HL-60/S4 (cell line): ENCODE measurements around the gene NOTCH1.
"Not testable (repeated sequence)": the region's sequence is repeated elsewhere in the genome, so short reads cannot be mapped to it uniquely, and the experiment has no call there.

Experiments
- in situ Hi-C: fragments of 300-500 bp; cut with MboI; formaldehyde crosslinking; loops from 2 replicates; pipeline ENCODE4 v1.14.3; 2022; ENCODE audit warnings: low sequenced_read_pairs

Gene NOTCH1

DNA sequence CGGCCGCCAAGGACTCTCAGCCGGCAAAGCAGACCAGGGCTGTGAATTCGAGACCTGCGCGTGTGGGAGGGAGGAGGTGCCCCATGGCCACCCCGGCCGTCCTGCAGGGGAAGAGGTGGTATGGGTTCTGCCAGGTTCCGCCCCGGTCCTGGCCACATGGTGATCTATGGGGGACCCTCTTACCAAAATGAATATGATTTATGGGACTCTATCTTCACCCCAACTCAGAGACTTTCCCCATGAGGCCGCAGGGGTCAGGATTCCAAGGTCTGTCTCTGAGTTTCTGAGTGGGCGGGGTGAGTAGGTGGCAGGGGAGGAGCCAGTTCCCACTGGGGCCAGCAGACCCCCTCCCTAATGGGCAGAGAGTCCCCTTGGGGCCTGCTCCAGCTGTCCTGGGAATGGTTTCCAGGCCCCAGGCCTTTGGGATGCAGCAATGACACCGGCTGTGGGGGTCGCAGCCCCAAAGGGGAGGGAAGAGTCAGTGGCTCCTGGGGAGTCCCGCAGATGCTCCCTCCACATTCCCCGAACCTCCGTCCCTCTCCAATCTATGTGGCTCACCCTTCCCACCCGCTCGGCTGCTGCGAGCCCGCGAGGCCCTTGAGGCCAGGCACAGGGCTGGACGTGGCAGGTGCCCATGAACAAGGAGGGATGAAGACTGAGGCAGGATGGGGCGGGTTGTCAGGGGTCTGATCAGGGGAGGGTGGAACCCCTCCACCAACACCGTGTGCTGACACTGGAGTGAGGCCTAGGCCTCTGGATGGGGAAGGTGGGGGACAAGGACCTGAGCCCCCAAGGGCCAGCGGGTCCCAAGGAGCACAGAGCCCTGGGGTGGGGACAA lies 20.1 kb upstream of the NOTCH1 start:
- in situ Hi-C loops: no loop called here

DNA sequence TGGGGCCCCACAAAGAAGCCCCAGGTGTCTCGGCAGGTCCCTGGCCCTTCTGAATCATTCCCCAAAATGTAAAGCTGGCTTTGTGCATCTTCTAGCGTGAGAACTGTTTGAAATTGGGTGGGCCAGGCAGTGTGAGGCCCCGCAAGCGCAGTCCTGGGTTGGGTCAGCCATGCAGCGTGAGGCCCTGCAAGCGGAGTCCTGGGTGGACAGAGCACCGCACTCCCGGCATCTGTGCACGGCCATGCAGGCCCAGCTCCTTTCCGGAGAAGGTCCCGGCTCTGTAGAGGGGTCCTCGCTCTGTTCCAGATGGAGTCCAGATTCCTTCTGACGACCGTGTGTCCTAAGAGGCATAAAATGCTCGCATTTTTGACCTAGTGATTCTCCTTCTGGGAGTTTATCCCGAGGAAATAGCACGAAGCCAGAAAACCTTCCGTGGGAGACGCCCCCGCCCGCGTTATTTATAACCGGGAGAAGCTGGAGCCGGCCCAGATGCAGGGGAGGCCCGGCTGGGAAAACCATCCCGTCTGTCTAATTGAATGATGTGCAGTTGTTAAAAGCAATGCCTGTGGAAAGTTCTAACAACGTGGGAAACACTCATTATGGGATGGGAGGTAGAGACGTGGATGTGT lies 19.4 kb upstream of the NOTCH1 start:
- in situ Hi-C loops: no loop called here

DNA sequence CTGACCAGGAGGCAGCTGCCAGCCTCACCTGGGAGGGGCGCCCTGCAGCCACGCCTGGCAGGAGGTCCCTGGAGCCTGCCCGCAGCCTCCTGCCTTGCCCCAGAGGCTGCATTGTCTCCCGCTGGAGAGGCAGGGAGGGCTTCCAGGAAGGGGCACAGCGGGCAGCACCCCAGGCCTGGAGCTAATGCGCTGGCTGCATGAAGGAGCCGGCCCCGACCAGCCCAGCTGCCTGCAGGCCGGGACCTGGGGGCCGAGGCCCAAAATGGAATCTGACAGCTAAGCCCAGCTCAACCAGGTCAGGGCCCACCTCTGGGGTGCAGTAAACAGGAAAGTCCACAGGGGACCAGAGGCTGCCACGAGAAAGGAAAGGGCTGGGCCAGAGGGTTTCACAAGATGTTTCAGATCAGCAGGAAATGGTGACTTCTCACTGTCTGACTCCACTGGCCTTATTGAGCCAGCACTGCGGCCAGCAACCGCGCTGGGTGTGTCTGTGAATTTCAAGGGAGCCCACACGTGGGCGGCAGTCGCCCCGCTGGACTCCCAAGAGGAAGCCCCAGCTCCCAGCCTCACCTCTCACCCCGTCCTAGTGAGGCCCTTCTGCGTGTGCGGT lies 18.6 kb upstream of the NOTCH1 start:
- in situ Hi-C loops: no loop called here

DNA sequence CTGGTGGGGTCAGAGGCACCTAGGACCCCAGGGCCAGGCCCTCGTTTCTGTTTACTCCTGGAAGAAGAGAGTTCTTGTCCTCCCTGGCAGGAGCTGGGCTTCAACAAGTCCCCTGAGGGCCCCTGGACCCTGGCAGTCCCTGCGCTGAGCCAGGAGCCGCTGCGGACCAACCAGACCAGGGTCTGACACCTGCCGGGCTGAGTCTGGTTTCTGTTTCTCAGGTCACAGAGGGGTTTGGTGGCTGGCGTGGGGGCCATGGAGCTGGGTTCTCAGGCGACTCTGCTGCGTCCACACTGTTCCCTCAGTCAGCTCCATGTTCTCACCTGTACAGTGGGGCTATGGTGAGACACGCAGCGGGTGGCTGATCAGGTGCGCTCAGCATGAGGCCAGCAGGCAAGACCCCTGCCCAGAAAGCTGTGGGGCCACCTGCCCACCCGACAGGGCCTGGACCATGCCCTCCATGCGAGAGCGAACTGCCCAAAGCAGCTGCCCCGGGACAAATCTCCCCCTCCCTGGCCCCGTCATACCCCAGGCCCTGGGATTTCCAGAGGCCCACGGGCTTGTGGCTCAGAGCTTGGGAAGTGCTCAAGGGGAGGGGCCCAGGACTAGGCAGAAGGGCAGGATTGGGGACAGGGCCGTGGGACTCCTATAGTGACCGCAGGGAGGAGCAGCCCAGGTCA lies 17.9 kb upstream of the NOTCH1 start:
- in situ Hi-C loops: no loop called here

DNA sequence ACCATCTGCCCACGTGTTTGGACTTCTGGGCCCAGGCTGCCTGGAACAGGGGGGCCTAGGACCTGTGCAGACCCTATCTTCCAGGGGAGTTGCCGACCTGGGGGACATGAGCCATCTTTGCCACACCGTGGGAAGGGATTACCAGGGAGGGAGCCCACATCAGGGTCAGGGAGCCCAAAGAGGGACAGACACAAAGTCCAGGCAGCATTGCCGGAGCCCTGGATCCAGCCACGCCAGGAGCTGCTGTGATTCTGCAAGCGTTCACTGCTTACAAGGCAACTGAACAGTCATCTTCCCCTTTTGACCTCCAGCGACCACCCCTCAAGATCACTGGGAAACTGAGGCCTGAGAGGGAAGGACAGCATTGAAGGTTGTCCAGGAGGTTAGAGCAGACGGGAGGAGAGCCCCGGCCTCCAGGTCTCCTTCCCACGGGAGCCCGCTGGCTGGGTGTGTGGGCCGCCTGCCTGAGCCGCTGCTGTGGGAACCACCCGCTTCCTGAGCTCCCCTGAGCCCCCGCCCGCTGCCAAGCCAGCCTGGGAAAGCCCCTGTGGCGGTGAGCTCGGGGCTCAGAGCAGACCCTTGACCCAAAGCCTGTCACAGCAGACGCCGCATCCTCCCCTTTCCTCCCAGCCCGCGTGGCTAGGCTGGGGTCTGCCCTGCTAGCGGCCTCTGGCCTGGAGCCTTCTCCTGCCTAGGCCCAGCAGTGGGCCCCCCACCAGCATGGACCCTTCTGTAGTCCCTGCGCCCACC lies 17.1 kb upstream of the NOTCH1 start:
- in situ Hi-C loops: no loop called here

DNA sequence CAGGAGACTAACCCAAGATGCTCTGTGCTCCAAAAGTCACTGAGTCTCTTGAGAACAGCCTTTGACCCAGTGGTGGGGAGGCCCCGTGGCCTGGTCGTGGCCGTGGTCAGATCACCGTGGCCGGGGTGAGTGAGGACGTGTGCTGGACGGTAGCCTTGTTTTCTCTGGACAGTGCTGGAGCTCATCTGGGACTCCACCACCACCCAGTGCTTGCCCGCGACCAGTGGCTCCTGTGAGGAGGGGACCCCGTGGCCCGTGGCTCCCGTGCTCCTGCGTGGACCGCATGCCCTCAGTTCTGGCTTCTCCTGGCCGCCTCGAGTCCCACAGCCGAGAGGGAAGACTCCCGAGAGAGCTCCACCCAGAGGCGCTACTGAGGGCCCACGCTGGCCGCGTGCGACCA lies 15.9 kb upstream of the NOTCH1 start:
- in situ Hi-C loops: no loop called here

DNA sequence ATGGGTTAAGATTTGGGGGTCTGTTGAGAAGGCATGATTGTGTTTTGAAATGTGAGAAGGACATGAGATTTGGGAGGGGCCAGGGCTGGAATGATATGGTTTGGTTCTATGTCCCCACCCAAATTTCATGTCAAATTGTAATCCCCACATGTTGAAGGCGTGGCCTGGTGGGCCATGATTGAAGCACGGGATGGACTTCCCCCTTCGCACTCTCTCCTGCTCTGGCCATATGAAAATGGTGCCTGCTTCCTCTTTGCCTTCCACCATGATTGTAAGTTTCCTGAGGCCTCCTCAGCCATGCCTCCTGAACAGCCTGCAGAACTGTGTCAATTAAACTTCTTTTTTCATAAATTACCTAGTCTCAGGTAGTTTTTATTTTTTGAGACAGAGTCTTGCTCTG lies 14.7 kb upstream of the NOTCH1 start:
- in situ Hi-C loops: no loop called here

DNA sequence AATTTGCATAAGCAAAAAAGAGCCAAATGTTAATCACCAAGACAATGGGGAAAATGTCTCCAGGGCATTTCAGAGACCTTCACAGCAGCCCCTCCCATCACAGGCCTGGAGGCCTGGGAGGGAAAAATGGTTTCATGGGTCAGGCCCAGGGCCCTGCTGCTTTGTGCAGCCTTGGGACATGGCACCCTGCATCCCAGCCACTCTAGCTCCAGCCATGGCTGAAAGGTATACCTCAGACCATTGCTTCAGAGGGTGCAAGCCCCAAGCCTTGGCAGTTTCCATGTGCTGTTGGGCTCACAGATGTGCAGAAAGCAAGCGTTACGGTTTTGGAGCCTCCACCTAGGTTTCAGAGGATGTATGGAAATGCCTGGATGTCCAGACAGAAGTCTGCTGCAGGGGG lies 13.5 kb upstream of the NOTCH1 start:
- in situ Hi-C loops: not testable (repeated sequence)

DNA sequence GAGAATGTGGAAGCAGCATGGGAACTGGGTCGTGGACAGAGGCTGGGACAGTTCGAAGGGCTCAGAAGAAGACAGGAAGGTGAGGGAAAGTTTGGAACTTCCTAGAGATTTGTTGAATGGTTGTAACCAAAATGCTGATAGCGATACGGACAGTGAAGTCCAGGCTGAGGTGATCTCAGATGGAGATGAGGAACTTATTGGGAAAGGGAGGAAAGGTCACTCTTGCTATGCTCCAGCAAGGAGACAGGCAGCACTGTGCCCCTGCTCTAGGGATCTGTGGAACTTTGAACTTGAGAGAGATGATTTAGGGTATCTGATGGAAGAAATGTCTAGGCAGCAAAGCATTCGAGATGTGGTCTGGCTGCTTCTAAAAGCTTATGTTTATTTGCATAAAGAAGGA lies 13.0 kb upstream of the NOTCH1 start:
- in situ Hi-C loops: not testable (repeated sequence)

DNA sequence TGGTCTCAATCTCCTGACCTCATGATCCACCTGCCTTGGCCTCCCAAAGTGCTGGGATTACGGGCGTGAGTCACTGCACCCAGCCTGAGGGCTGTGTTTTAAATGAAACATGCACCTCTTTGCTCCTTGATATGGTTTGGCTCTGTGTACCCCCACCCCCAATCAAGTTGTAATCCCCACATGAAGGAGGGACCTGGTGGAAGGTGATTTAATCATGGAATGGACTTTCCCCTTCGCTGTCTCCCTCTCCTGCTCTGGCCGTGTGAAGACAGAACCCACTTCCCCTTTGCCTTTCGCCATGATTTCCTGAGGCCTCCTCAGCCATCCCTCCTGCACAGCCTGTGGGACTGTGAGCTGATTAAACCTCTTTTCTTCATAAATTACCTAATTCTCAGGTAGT lies 12.5 kb upstream of the NOTCH1 start:
- in situ Hi-C loops: no loop called here

DNA sequence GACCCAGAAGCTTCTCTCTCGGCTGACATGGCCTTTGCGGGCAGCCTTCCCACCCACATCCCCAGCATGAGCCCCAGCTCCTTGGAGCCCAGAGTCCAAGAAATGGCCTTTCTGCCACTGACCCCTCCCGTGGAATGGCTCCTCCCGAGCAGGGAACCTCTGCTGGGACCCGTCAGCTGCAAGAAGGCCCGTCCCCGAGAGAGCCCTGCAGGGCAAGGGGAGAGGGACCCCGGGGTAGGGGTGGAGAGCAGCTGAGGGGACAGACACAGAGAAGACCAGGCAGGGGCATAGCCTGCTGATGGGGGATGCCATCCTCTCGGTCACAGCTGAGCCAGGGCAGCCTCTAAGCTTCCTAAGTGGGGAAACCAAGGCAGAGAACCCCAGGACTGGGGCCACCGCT lies 11.2 kb upstream of the NOTCH1 start:
- in situ Hi-C loops: no loop called here

DNA sequence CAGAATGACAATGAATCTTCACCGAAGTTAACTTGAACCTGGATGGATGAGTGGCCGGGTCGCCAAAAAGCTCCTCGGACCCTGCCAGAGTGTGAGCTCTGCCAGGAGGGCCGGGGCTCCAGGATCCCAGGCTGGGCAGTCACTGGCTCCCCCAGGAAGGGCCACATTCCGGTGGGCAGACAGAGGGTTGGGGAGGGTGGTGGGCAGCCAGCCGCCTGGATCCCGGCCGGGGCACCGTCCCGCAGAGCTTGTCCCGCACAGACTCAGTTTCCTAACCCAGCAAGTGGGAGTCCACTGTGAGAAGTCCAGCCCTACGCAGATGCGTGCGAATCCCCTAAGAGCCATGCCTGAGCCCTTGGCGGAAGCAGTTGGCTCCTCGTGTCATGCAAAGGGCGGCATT lies 10.3 kb upstream of the NOTCH1 start:
- in situ Hi-C loops: no loop called here

DNA sequence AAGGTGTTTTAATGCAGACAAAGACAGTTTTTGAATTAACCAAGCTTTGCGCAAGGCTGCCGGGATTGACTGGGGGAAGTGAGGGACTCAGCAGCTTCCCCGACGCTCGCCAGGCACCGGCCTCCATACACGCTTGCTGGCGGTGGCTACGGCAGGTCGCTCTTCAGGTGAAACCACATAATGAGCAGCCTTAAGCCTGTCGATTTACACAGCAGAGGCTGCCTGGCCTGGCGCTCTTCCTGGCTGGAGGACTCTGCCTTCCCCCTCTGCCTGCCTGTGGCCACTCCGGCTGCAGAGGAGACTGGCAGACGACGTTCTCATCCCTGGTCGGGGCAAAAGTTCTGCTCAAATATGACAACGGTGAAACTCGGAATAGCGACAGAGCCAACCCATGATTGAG lies 9.0 kb upstream of the NOTCH1 start:
- in situ Hi-C loops: no loop called here

DNA sequence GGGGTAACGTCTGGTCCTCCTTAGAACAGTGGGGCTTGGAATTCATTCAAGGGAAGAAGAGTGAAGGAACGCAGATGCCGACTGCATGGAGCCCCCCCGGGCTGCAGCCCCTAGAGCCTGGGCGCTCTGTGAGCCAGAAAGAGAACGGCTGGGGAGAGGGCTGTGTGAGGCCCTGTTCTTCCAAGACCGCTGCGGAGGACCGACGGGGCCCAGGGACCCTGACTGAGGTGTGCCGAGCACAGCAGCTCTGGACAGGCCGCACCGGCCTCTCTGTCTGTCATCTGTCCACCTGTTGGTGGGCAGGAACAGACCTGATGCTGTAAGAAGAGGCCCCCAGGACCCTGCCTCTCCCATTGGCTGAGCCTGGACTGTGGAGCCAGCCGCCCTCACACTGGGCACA lies 7.7 kb upstream of the NOTCH1 start:
- in situ Hi-C loops: no loop called here

DNA sequence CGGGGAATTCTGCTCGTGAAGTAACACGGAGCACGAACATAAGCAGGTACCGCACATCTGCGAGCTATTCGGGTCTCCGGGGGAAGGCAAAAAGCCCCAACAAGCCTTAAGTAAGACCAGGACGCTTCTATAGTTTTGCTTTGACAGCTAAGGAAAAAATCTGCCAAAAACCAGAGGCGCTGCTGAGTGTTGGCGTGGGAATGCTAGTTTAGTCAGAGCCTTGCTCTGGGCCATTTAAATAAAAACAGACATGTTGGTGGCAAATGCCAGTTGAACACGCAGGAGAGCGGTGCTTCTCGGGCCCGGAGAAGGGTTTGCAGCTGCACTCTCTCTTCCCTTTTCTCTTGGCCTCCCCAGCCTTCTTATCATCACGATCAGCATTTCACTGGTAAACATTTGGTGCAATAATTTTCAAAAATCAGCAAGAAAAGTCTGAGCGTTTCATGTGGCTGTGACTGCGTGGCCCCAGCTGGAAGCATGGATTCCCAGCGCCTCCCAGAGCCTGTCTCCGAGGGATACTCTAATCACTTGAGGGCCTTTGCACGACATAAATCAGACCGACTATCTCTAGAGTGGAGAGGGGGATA lies 6.4 kb upstream of the NOTCH1 start:
- in situ Hi-C loops: no loop called here

DNA sequence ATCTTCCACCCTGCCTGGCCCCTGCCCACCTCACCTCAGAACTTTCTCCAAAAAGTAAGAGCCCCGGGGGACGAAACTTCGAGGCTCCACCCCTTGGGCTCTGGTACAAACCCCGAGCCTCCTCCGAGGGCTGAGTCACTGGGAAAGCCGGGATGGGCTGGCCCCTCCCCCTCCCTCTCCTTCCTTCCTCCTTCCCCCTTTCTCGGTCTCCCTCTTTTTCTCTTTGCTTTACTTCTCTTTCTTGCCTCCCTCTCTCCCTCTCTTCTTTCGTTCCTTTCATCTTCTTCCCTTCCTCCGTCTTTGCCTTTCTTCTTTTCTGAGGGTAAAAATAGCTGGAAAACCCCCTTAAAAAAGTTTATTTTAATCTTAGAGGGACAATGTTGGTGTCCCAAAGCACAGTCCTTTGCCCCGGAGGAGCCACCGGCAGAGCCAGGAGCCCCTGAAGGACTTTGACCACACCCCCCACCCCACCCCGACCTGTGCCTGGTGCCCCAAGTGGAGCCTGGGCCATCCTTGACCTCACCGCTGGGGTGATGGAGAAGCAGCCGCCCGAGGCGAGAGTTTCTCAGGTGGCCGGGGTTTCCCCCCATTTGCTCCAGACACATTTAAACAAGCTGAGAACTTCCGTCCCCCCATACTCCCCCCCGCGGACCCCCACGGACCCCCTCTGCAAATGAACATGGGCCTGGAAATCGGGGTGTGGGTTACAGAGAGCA lies 5.7 kb upstream of the NOTCH1 start:
- in situ Hi-C loops: no loop called here

DNA sequence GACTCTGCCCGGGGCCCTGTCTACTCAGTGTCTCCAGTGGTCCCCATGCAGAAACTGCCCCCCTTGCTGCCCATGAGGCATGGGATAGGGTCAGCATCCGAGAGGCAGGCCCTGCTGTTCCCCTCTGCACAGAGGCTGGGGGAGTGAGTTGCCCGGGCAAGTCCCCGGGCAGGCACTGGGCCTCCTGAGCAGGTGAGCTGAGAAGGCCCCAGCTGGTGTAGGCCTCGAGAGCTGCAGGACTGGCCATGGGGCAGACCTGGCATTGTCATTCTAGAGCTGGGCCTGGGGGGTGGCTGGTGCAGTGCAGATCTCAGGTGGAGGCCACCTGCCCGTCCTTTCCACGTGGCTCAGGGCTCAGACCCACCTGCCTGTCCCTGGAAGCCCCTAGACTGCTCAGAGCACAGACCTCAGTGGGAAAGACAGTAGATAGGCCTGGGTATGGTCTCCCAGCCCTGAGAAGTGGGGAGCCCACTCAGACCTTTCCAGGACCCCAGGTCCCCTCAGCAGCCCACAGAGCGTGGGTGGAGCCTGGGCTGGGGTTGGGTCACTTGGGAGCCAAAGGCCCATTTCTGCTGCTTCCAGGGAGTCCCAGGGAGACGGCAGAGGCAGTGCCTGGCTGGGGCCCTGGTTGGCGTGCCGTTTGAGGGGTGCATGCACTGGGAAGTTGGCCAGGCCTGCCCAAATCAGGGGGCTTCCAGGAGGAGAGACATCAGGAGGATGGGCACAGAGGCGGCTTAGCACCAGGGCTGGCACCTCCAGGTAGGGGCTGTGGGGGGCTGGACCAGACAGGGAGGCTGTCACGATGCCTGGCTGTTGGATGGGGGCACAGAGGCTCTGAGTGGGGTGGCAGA lies 4.8 kb upstream of the NOTCH1 start:
- in situ Hi-C loops: no loop called here

DNA sequence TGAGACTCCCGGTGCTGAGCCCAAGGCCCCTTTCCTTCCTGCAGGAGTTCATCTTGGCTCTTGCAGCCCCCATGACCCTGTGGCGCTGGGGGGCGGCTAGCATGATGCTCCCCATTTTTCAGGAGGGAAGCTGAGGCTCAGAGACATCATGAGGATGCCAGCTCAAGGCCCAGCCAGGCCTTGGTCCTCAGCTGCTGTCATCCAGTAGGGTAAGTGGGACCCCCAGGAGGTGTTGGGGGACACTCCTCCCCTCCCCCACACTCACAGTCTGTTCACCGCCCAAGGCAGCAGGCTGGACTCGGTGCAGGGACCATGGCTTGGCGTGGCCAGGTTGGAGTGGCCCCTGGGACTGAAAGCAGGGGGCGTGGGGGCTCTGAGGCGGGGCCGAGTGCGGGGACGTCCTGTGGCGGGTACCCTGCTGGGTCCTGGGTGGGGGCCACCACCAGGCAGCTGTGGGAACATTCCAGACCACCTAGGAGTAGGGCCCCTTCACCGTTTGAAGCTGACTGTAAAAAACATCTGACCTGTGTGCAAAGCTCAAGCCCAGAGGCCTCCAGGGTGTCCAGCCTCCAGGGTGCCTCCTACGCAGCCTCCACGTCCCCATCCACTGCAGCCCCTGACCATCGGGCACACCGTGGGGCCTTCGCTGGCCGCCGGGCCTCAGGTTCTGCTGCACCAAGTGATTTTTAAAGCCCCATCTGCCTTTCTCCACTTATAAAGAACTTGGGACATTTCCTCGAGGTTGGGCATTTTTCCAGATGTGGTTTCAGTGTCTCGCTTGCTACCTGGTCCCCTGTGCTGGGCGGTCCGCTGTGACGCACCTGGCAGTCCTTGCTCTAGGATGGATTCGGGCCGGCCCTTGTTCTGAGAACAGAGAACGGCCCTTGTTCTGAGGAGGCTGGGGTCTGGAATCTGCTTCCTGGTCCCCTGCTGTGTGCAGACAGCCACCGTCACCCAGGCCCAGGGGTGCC lies 3.4 kb upstream of the NOTCH1 start:
- in situ Hi-C loops: no loop called here
